Activated T-cell treated with anti-CD3 and anti-CD28 coated beads for 1 hour (primary cell): ENCODE results near the gene ARHGEF9.

ENCODE experiments used
- DNase-seq: peaks from one replicate; pipeline ENCODE4 v3.0.0-alpha.2; 2020; ENCODE audit warnings: low read depth

ARHGEF9 gene

DNA sequence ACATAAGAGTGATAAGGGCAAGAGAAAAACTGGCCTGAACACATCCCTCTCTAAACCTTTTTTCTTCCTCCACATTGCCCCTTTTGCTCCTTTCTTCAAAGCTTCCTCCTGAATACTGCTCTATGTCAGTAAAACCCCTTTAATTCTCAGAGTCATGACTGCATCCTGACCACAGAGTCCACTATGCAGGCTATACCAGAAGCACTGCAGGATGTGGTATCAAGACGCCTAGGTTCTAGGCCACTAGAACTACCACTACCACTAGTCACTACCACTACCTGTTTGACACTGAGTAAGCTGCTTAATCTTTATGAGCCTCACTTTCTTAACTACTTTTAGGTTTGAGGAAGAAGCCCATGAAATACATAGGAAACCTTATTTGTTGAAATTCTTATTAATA is 38.7 kb downstream of the ARHGEF9 start:
- no peak for DNase-seq

DNA sequence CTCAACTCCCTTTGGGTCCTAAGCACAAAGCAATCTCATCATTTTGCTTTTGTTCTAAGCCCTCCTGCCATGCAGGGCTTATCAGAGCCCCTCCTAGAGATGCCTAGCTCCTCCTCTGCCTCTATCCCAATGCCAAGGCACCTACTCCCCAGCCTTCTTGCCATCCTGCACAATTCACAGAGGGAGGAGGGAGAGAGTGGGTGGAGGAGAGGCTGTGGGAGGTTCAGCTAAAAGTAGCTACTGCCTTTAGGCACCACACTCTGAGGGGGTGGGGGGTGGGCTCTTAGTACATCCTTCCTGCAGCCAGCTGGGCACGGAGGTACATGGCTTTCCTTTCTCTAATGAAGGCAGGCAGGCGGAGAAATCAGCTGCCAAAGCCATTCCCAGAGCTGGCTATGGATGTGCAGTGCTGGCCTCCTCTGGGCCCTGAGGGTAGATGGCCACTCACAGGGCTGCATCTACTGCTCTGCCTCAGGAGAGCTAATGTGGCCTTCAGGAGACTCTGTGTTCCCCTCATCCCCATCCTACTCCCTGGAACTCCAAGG is 40.1 kb downstream of the ARHGEF9 start:
- DNase-seq, result no peak

DNA sequence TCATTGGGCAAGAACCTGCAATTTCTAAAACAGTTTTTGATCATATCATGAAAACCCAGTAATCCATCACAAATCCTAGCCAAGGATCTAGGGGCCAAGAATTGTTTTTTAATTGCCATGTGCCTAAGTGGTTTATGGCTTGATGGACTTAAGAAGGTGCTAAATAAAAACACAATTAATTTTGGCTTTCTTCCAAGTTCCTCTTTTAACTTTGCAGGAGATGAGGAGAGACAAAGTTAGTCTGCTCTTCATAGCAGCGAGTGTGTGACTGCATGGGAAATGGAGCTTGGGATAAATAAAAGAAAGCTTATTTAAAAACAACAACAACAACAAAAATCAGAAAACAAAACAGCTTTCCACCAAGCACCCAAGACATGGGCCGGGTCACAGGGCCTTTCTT is 41.4 kb downstream of the ARHGEF9 start:
- no peak for DNase-seq

DNA sequence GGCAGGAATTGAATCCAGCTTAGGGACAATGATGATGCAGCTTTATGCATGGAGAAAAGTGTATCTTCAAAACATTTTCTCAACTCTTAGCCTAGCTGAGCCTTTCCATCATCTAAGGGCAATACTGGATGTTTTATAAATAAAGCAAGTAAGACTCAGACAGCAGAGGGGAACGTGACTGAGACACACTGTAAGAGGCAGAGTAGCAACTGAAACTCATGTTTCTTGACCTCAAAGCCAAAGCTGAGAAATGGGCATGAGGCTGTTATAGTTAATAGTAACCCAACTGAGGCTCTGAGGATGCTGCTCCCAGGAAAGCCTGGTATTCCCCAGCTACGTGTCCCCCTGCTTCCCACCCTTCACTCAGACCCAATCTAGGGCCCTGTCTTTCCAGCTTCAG is 44.6 kb downstream of the ARHGEF9 start:
- no peak for DNase-seq

DNA sequence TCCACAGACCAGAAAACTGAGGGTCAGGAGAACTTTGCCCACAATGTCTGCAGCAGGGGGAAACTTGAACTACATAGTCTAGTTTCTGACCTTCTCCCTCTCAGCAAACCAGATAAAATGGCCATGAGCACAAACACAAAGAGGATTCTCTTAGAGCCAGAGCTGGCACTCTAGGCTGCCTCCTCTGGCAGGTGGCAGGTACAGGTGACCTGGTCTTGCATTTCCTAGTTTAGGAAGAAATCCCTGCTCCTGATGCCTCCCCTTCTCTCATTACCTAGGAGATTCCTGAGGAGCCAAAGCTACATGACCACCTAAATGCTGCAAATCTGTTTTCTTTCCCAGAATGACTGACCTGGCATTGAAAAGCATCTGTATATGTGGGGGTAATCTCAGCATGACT is 45.1 kb downstream of the ARHGEF9 start:
- DNase-seq, result no peak

DNA sequence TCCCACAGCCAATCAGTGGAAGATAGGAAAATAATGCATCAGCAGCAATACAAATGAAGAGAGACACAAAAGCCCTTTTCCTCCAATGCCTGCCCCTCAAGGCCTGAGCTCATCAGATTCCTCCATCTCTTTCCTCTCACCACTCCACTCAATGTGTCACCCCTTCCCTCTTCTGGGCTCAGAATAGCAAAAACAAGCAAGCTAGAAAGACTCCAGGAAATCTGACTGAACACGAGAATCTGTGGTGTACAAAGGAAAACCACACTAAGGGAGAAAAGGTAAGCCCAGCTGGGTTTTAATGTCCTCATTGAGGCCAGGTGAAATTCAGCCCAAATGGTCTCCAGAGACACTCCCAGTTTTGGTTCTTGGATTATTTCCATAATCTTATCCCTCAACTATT is 46.3 kb downstream of the ARHGEF9 start:
- no peak for DNase-seq

DNA sequence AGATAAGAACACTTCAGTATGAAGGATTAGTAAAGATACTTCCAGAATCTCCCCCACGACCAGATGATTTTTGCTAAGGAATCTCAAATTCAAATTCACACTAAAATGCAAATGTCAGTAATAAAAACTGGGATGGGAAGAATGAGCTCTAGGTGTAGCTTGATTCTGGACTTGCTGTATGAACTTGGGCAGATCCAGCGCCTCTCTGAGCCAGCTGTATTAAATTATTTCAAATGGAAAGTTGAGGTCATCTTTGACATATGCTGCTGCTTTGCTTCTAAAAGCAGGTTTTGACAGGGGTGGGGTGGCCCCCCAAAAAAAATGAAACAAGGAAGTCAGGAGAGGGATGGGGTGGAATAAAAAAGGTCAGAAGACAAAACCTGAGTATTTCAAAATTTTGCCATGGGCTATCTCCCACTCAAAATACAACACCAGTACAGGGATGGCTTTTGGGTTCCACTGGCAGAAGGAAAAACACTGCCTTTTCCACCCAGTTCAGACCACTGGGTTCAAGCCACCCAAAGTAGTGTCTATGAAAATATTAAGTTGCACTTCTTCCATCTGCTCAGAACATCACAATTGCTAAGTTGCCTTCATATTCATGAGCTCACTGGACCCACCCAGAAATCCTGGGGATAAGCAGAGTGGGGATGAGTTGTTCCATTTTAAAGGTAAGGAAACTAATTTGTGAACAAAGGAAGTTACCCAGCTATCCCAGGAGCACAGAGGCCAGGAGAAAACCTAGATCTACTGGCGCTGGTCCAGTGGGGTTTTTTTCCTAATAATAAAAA is 47.7 kb downstream of the ARHGEF9 start:
- DNase-seq, result no peak

DNA sequence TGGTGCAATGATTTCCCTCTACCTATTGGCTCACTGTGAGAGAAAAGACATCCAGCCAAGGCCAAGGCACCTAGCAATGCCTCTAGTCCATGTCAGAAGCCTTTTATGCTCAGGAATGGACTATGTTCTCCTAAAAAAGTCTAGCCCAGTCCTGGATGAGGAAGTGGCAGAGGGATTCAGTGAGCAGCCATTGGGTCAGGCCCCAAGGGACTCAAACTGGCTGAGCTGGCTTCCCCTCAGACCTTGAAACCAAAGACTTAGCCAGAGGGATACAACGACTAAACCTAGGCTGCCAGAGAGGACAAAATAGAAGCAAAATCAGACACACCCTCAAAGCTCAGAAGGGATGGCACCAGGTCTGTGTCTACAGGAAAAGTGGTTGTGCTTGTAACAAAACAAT is 49.1 kb downstream of the ARHGEF9 start:
- DNase-seq, result no peak

DNA sequence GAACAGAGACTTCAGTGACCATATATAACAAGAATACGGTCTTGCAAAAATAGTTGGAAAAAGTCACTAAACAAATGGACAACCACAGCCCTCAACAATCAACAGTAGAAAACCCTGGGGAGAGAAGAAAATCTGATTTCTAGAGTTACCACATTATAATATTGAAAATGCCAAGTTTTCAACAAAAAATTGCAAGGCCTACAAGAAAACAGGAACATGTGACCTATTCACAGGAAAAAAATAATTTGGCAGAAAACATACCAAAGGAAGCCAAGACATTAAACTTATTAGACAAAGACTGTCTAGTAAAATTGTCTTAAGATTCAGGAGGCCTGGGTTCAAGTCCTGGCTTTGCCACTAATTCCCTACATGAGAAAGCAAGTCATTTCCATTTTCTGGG is 64.7 kb downstream of the ARHGEF9 start:
- no peak for DNase-seq

DNA sequence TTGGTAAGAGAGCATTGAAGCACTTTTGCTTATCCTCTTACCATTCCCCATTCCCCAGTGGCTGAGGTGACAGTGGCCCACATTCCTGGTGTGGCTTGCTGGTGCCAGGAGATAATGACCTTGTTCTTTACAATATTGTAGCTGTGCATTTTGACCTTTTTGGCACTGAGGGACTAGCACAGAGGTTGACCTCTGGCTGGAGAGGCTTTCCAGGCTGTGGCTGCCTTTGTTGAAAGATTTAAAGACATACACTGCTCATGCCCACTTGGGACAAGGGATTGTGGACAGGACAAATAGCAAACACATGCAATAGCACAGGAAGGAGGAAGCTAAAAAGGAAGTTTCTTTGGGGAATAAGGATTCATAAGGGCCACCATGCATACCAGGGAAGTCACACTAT is 65.4 kb downstream of the ARHGEF9 start:
- DNase-seq, result no peak

DNA sequence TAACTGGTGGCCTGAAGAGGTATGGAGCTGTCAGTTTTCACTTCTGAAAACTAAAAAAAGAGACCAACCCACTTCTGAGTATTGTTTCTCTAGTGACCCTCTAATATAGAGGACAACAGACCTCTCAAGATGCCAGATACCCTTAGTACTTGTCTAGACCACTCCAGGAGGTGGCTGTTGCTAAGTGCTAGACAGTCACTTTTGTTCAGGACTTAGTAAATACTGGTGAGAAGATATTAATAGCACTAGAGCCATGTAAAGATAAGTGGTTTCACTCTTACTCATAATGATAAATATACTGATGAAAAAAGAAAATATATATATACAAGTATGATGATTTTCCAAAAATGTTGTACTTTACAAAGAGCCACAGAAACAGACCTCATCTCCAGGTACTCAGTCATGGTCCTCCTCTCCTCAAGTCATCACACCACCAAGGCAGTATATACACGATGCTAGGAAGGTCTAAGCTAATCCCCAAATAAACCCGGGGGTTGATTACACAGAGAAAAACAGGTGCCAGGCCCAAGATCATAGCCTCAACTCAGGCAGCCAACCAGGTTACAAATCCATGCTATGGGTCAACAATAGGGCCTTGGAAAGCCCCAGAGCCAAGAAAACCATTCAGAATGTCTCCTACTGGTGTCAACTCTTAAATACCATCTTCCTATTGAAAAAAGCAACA is 66.9 kb downstream of the ARHGEF9 start:
- DNase-seq, result no peak

DNA sequence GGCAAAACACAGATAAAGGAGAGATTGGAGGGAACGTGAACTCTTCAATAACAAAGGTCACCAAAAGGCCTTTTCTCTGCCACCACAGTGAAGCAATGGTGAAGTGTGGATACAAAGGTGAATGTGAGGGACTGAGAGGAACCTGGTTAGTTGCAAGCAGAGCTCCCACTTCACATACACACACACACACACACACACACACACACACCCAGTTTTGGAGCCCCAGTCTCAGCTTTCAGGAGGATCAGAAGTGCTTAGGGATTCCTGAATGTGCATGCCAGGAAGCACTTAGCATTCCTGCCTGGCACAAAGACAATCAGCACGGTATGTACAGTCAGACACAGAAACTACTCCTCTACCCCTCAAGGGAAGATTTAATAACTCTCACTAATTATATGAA is 71.5 kb downstream of the ARHGEF9 start:
- no peak for DNase-seq

DNA sequence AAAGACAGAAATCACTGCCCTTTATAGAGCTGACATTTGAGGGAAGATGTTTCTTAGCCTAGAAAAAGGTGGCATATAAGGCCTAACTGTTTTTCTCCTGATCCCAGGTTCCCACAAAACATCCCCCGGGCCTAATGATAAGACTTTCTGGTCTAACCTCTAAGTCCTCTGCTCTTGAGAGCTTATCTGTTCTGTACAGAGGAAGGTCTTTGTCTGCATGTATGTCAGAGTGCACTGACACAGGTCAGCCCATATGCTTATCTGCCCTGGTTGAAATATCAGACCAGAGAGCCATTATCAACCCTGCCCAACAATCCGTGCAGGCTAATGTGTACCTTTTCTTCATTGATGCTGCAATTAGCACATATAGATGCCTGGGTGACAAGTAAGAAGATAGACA is 76.2 kb downstream of the ARHGEF9 start:
- DNase-seq, result no peak

DNA sequence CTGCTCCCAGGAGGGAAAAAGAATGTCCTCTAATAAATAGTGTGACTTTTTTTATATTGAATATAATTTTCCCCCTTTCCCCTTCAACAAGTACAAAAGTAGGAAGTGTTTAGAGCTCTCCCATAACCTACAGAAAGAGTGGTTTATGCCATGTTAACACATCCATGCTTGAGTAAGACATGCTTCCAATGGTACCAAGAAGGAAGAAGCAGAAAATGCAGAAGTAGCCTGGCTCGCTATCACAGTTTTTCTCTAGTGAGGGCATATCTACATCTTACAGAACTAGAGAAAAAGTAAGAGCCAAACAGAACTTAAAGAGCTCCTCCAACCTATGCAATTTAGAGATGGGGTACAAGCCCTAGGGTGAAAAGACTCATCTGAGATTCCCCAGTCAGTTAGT is 82.5 kb downstream of the ARHGEF9 start:
- no peak for DNase-seq

DNA sequence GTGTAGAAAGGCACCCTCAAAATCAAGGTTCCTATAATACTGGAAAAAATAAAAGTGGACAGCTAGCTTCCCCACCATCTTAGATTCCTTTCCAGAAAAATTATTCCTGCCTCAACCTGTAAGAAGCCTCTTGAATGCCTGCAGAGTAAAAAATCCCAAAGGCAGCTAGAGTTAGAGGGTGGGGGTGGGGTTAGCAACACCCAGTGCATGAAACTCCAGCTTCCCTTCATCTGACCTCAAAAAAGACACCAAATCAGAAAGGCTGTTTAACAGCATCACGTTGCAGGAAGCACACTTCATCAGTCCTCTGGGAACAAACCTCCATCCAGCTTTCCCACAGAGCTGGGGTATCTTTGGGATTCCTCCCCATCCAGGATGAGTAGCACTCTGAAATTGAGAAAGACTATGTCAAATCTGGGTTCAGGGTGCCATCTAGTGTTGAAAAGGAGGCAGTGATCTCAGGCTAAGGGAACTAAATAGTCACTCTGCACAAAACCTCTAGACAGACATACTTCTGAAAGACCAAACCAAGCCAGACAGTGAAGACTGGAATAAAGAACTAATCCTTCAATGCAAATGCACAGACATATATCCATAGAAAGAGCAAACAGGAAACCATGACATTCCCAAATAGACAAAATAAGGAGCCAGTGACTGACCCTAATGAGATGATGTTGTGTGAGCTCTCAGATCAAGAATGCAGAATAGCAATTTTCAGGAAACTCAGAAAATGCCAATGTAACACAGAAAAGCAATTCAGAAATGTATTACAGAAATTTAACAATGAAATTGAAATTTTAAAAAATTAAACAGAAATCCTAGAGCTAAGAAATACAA is 97.9 kb downstream of the ARHGEF9 start:
- DNase-seq, result peak; percentile 0

DNA sequence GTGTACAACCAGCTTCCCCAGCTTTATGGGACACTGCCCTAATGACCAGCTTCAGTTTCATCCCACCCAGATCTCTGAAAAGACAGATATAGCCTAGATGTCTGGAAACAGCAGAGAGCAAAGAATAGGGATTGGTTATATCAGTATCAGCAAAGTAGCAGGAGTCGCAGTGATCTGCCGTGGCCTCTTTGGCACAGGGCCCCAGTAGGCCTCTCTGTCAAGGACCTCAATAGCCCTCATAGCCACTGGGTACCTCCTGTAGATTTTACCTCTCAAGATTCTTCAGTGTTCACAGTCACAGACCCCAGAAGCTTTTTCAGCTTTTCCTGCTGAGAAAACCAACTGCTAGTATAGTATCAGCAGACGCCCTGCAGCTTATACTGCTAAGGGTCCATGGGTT is 104.6 kb downstream of the ARHGEF9 start:
- no peak for DNase-seq

DNA sequence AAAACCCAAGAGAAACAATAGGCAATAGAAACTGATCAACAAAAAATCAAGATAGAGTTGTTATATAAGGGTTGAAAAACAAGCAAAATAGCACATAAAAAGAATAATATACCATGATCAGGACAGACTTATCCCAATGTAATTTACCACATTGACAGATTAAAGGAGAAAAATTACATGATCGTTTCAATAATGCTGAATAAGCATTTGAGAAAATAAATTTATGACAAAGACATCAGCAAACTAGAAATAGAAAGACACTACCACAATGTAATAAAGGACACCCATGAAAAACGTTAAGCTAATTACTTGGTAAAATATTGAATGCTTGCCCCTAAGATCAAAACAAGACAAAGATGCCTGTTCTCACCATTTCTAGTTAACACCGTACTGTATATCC is 105.6 kb downstream of the ARHGEF9 start:
- no peak for DNase-seq

DNA sequence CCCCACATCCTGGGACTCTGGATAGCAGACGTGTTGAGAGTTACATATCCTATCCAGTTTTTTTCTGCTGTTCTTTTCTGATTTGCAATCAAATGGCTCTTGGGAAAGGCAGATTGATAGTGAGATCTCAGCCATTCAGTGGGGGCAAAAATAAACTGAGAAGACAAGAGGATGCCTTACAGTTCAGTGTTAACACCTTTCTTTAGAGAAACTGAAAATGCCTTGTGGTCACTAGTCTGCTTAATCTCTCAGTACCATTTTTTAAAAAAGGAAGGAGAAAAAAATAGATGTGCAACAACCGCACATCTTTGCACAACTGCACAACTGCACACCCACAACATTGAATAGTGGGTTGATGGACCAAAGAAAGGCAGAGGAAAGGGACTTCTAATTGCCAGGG is 109.3 kb downstream of the ARHGEF9 start:
- DNase-seq, result no peak

DNA sequence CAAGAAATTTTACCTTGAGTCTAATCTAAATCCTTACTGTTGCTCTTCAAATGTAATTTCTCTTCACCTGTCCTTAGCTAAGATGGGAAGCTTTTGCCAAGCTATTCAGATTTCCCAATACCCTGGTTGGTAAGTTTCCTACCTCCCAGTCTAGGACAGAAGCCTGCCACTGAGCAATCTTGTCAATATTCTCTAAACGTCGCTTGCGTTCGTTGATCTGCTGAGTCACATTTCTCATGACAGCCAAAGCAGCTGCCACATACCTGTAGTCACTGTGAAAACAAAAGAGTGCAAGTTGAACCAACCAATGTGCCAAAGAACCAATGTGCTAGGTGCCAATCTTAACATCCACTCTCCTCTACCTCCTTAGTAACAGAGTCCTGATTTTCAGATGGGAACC is 111.1 kb downstream of the ARHGEF9 start:
- no peak for DNase-seq

DNA sequence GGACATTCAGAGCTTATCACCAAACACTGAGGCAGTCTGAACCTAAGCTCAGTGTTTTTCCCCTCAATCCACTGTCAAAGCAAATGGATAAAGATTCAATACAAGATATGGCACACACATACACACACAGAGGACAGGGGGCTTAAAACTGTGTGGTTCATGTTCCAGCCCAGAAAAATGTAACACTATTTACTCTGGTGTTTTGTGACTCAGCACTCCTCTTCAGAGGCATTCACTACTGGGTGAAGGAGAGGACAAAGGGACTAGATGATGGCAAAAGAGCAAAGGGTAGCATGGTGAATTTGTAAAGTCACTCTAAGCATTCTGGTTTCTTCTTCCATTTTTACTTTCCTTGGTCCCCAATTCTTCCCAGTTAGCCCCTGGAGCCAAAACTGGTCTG is 120.3 kb downstream of the ARHGEF9 start:
- DNase-seq, result no peak

DNA sequence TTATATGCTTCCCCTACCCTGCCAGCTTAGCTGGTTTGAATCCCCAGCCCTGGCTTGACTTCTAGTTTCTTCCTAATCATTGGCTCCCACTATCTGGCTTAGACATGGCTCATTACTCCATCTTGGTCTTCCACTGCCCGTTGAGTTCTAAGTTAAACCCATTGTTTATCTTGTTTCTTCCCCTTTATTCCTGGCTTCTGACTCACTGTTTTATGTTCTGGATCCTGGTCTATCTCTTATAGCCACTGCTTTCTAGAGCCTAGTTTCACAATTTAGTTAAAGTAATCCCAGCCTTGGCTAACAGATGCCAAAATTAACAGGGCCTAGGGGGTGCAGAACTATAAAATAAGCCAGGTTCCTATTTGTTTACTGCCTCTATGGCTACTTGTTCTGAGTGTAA is 120.9 kb downstream of the ARHGEF9 start:
- DNase-seq, result no peak

DNA sequence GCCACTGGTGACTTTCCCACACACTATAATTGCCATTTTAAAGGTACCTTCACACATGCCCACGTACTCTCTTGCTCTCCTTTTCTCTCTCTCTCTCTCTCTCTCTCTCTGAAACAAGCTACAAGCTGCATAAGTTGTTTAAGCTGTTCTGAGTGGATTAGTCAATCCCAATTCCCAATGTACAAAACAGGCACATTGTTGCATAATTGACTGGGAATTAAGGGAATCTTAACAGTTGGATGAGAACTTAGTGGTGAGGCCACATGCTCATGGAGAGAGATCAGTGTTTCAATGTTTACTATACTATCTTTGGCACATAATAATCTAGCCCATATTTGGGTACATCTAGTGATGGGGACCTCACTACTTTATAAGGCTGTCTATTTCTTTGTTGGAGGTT is 123.3 kb downstream of the ARHGEF9 start:
- no peak for DNase-seq

DNA sequence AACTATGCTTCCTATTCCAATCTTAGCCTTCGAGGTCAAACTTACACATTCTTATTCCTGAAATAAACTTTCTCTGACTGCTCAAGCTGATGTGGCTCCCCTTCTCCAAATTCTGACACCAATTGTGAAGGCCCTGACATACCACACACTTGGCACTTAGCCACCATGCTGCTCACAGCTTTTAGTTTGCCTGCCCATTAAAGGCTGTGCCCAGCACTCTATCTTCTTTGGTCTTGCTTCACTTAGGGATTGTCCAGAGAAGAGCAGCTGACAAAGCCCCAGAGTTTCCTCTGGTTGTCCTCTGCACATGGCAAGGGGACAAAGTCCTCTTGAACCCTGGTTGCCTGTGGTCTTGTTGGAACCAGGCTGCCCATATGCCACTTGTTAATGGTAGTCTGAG is 126.1 kb downstream of the ARHGEF9 start:
- DNase-seq, result no peak
